GM12878 (cell line): ENCODE data around the gene LGI4. TPM values are rescaled to one million over a fixed set of nuclear protein-coding genes. Genes with fewer than 3 reads are reported as not detected.
A peak's percentile ranks its signal among the peaks of the same experiment; 100 is the strongest.

Experiments
- EZH2 ChIP-seq: IDR thresholded peaks from 2 replicates; pipeline ENCODE4 v1.6.1; 2012; ENCODE audit warnings: low read depth, mild to moderate bottlenecking, control low read depth, inconsistent platforms, low read length, borderline replicate concordance; ENCODE audit not compliant: control insufficient read depth
- LARP7 ChIP-seq: fragments of 450-650 bp; IDR thresholded peaks from 2 replicates; pipeline ENCODE4 v1.6.1; 2017; ENCODE audit warnings: mild to moderate bottlenecking
- MXI1 ChIP-seq: fragments of 150-350 bp; IDR thresholded peaks from 2 replicates; pipeline ENCODE4 v1.6.1; 2011; ENCODE audit warnings: low read depth, mild to moderate bottlenecking, inconsistent platforms, low read length, improper control_type of control experiment
- NR2F1 ChIP-seq: fragments of 450-650 bp; conservative IDR thresholded peaks from 2 replicates; pipeline ENCODE4 v1.6.1; 2017; ENCODE audit warnings: mild to moderate bottlenecking
- ZNF622 ChIP-seq: fragments of 450-650 bp; IDR thresholded peaks from 2 replicates; pipeline ENCODE4 v1.6.1; 2017; ENCODE audit warnings: mild to moderate bottlenecking, inconsistent platforms
- polyA plus RNA-seq, 11 experiments: library from polyadenylated mRNA; depleted of rRNA in 4 of 11; unstranded in 6 of 11; stranded (reverse) in 5 of 11; fragments of >200 nt; fragmentation: Nextera tagmentation in 4 of 11; fragmentation: Illumina TruSeq in 1 of 11; extraction: Ambion mirVana in 4 of 11; extraction: Trizol in 1 of 11; gene quantifications; 1 replicate in 1 of 11; 2 replicates in 10 of 11; pipeline versions ENCODE4 v1.2.1 to v1.2.3, GENCODE V29; 2011 to 2016; ENCODE audit warnings: inconsistent platforms in 2 of 11, missing spikeins in 2 of 11, low read depth in 1 of 11
- total RNA-seq, 4 experiments: library from RNA; depleted of rRNA in 3 of 4; stranded (reverse); fragments of >200 nt in 3 of 4; fragmentation: Illumina TruSeq in 1 of 4; extraction: Trizol in 1 of 4; gene quantifications; 2 replicates each; pipeline versions ENCODE4 v1.2.1 to v1.2.3, GENCODE V29; 2013 to 2021
- TF ChIP-seq, protein P1 (sequence below): fragments of 450-650 bp; conservative IDR thresholded peaks from 2 replicates; pipeline ENCODE4 v1.6.1; 2017; ENCODE audit warnings: mild to moderate bottlenecking, moderate library complexity
- TF ChIP-seq, protein P2 (sequence below): fragments of 450-650 bp; IDR thresholded peaks from 2 replicates; pipeline ENCODE4 v1.6.1; 2016; ENCODE audit warnings: mild to moderate bottlenecking

The LGI4 gene
- total and polyA plus RNA-seq, 10 of the 15 experiments (the other 5 are each of a cell fraction or from before 2014, with no cell fraction given), result 0.11 TPM; not detected in 9

DNA sequence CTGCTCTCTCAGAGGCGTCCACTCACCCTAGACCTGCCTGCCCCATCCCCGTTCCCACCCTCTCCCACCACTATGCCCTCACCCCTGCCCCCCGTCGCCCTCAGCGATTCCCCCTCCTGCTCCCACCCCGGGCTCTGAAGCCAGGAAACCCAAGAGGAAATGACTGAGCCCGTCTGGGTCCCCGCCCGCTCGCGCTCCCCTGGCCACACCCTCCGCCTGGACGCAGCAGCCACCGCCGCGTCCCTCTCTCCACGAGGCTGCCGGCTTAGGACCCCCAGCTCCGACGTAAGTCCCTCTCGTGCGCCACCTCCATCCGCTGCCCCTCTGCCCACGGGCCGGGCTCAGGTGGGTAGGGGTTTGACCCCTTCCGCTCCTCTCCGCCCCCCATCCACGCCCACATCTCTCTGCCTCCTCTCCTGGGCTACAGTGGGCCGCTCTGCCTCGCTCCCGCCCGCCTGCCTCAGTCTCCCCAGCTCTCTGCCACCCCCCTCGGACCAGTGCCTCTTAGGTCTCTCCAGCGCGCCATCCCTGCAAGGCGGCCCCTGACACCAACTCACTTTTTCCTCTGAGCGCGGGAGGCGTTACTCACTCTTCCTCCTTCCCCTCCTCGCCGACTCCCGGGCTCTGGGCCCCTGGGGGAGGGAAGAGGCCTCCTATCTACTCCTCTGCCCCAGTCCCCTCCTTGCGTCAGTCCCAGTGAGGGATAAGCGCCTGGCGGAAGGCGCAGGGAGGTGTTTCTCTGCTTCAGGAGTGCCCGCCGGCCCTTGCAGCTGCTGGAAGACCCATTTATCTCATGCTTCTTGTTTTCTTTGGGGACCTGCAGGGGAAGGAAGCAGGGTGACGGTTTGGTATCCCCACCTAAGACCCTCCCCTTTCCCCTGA, 19.9 kb upstream of the LGI4 start, which contains the start of gene FXYD5 (continued):
- TF ChIP-seq, protein P1, sequence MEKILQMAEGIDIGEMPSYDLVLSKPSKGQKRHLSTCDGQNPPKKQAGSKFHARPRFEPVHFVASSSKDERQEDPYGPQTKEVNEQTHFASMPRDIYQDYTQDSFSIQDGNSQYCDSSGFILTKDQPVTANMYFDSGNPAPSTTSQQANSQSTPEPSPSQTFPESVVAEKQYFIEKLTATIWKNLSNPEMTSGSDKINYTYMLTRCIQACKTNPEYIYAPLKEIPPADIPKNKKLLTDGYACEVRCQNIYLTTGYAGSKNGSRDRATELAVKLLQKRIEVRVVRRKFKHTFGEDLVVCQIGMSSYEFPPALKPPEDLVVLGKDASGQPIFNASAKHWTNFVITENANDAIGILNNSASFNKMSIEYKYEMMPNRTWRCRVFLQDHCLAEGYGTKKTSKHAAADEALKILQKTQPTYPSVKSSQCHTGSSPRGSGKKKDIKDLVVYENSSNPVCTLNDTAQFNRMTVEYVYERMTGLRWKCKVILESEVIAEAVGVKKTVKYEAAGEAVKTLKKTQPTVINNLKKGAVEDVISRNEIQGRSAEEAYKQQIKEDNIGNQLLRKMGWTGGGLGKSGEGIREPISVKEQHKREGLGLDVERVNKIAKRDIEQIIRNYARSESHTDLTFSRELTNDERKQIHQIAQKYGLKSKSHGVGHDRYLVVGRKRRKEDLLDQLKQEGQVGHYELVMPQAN, result peak; percentile 52
- TF ChIP-seq NR2F1, result peak; percentile 38
- TF ChIP-seq MXI1, result 0 out of 2 replicates have a peak, but pooled peaks have one; percentile 13
- TF ChIP-seq, protein P2, sequence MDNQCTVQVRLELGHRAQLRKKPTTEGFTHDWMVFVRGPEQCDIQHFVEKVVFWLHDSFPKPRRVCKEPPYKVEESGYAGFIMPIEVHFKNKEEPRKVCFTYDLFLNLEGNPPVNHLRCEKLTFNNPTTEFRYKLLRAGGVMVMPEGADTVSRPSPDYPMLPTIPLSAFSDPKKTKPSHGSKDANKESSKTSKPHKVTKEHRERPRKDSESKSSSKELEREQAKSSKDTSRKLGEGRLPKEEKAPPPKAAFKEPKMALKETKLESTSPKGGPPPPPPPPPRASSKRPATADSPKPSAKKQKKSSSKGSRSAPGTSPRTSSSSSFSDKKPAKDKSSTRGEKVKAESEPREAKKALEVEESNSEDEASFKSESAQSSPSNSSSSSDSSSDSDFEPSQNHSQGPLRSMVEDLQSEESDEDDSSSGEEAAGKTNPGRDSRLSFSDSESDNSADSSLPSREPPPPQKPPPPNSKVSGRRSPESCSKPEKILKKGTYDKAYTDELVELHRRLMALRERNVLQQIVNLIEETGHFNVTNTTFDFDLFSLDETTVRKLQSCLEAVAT, result peak; percentile 34; the same call in 1 of the 2 replicates
- TF ChIP-seq LARP7, result peak; percentile 55
- no peak for TF ChIP-seq EZH2
- no peak for TF ChIP-seq ZNF622
